NB4 (cell line): ENCODE results near the gene TOP2A.

Source experiments
- DNase-seq: peaks from one replicate; pipeline ENCODE4 v3.0.0; 2010; ENCODE audit warnings: low read depth
- H3K4me3 ChIP-seq: one replicate; pipeline ENCODE4 v1.5.1; 2011; ENCODE audit warnings: mild to moderate bottlenecking, low read depth, low read length, moderate library complexity
- CTCF ChIP-seq: IDR thresholded peaks from one replicate; pipeline ENCODE4 v1.5.1; 2012; ENCODE audit warnings: low read depth, low read length
- MAX ChIP-seq: IDR thresholded peaks from 2 replicates; pipeline ENCODE4 v1.6.1; 2011; ENCODE audit warnings: low read depth, low read length
- MYC ChIP-seq: IDR thresholded peaks from 2 replicates; pipeline ENCODE4 v1.6.1; 2011; ENCODE audit warnings: low read depth, low read length
- POLR2A ChIP-seq: IDR thresholded peaks from 2 replicates; pipeline ENCODE4 v1.6.1; 2011; ENCODE audit warnings: mild to moderate bottlenecking; ENCODE audit not compliant: insufficient read length; ENCODE audit errors: extremely low read depth

Gene TOP2A

GRCh38 chr17:40448639-40449261 is 31.1 kb upstream of the TOP2A start:
- no peak overlapping the region for H3K4me3 ChIP-seq
- DNase-seq = no peak
- TF ChIP-seq POLR2A (no peak), MYC (no peak), CTCF (no peak), MAX (no peak)

GRCh38 chr17:40448213-40448638 is 30.5 kb upstream of the TOP2A start:
- DNase-seq = peak; percentile 66
- TF ChIP-seq CTCF (no peak), MYC (no peak), POLR2A (no peak), MAX (no peak)
- H3K4me3 ChIP-seq = peak overlapping the region; percentile 32

- no peak for DNase-seq
- H3K4me3 ChIP-seq = peak overlapping the region; percentile 32
- no peak for TF ChIP-seq POLR2A
- no peak for TF ChIP-seq MYC
- TF ChIP-seq CTCF = no peak
- TF ChIP-seq MAX = no peak
These were observed 30.1 kb upstream of the TOP2A start for GRCh38 chr17:40447806-40448205.

- TF ChIP-seq MAX (no peak), MYC (no peak), POLR2A (no peak), CTCF (no peak)
- DNase-seq = no peak
- H3K4me3 ChIP-seq = peak overlapping the region; percentile 32
These were observed 29.5 kb upstream of the TOP2A start for GRCh38 chr17:40447148-40447644.

- H3K4me3 ChIP-seq = peak overlapping the region; percentile 80
- no peak for TF ChIP-seq POLR2A
- TF ChIP-seq MAX = no peak
- TF ChIP-seq MYC = no peak
- TF ChIP-seq CTCF = no peak
These were observed 28.2 kb upstream of the TOP2A start for GRCh38 chr17:40445751-40446468.

More at GRCh38 chr17:40445751-40446468, 28.2 kb upstream of the TOP2A start:
- no peak for DNase-seq
